ENCODE data around the gene HEATR3.
A peak's percentile ranks its signal among the peaks of the same experiment; 100 is the strongest.

The HEATR3 gene

DNA sequence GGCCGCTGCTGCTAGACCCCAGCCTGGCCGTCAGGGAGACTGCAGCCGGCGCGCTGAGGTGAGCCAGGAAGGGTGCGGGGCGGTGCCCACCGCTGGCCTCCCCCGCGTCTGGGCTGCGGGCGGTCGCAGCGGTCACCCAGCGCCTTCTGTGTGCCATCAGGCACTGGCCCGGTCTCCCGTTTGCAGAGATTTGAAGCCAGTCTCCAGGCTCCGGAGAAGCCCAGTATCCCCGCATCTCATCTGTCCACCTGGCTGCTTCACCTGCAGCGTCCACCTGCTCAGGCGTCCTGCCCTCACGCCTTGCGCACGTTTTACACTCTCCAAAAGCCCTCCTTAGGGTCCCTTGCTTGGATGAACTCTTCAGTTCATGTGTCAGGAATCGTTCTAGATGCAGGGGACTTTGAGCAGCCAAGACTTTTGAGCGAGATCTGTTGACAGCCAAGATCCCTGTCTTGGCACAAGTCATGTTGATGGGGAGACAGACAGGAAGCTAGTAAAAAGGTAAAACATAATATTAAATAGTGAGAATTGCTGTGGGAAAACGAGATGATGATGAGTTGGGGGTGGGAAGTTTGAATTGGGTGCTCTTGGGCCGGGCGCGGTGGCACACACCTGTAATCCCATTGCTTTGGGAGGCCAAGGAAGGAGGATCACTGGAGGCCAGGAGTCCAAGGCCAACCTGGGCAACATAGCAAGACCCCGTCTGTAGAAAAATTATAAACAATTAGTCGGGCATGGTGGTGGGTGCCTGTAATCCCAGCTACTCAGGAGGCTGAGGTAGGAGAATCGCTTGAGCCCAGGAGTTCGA lies 916 bp downstream of the HEATR3 start:
- Histone ChIP-seq H3K27me3 (replicated peaks) (no peaks in the 10 kb centered on the region), H3K4me3 (ENCODE audit: low read depth, low read length) (peak overlapping the region; percentile 91), H3K27ac (peak overlapping the region; percentile 73), H3K36me3 (replicated peaks) (peaks cover 16% of the 10 kb centered on the region)
- DNase-seq = no peak
- in situ Hi-C loops (cut with HindIII; ENCODE audit: low pct_ligation_motif_present, low sequenced_read_pairs) = no loop called here
- TF ChIP-seq, protein P1, sequence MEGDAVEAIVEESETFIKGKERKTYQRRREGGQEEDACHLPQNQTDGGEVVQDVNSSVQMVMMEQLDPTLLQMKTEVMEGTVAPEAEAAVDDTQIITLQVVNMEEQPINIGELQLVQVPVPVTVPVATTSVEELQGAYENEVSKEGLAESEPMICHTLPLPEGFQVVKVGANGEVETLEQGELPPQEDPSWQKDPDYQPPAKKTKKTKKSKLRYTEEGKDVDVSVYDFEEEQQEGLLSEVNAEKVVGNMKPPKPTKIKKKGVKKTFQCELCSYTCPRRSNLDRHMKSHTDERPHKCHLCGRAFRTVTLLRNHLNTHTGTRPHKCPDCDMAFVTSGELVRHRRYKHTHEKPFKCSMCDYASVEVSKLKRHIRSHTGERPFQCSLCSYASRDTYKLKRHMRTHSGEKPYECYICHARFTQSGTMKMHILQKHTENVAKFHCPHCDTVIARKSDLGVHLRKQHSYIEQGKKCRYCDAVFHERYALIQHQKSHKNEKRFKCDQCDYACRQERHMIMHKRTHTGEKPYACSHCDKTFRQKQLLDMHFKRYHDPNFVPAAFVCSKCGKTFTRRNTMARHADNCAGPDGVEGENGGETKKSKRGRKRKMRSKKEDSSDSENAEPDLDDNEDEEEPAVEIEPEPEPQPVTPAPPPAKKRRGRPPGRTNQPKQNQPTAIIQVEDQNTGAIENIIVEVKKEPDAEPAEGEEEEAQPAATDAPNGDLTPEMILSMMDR (IDR thresholded peaks at IDR 0.05; ENCODE audit: low read depth, low read length, missing control alignments) = no peak

DNA sequence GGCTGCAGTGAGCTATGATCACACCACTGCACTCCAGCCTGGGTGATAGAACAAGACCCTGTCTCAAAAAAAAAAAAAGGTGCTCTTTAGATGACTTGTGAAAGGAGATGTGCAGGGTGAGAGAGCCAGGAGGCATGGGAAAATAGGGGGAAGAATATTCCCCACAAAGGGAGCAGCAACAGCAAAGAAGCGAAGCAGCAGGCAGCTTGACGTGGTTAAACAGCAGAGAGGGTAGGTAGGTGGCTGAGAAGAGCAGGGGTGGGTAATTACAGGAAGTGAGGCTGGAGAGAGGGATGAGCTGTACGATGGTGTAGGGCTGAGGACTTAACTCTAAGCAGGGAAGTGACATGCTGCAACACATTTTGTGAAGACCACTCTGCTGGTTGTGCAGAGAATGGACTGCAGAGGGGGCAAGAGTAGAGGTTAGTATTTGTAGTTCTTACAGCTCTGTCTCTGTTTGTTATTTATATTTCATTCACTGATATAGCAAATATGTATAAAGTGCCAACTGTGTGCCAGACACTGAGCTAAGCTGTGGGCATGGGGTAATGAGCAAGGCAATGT lies 1.6 kb downstream of the HEATR3 start:
- in situ Hi-C loops (cut with HindIII; ENCODE audit: low pct_ligation_motif_present, low sequenced_read_pairs) = no loop called here
- peak overlapping the region; percentile 91 for H3K4me3 ChIP-seq (ENCODE audit: low read depth, low read length)
- H3K27me3 ChIP-seq (replicated peaks) = no peaks in the 10 kb centered on the region
- DNase-seq = peak; percentile 60
- H3K27ac ChIP-seq = peak overlapping the region; percentile 38
- TF ChIP-seq, protein P1 (IDR thresholded peaks at IDR 0.05; ENCODE audit: low read depth, low read length, missing control alignments) = peak; percentile 77
- H3K36me3 ChIP-seq (replicated peaks) = peaks cover 16% of the 10 kb centered on the region

DNA sequence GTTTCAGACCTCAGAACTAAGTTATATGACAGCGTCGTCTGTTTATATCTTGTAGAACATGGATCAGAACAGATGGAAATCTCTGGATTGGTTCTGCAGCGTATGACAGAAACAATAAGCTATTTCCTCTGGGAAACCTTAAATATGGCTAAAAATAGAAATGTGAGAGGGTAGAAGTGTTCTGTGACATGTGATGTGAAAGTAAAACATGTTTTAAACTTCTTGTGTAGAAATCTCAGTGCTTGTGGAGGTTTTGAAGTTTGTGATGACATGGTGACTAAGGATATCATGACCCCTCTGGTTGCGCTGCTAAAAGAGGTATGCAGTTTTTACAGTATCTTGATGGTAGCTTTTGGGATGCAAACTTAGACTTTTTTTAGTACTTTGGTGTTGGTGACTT lies 2.8 kb downstream of the HEATR3 start:
- Histone ChIP-seq H3K27ac (peak overlapping the region; percentile 38), H3K4me3 (ENCODE audit: low read depth, low read length) (no peak overlapping the region), H3K36me3 (replicated peaks) (peaks cover 16% of the 10 kb centered on the region), H3K27me3 (replicated peaks) (no peaks in the 10 kb centered on the region)
- TF ChIP-seq, protein P1 (IDR thresholded peaks at IDR 0.05; ENCODE audit: low read depth, low read length, missing control alignments) = no peak
- DNase-seq = peak; percentile 62
- in situ Hi-C loops (cut with HindIII; ENCODE audit: low pct_ligation_motif_present, low sequenced_read_pairs) = no loop called here

DNA sequence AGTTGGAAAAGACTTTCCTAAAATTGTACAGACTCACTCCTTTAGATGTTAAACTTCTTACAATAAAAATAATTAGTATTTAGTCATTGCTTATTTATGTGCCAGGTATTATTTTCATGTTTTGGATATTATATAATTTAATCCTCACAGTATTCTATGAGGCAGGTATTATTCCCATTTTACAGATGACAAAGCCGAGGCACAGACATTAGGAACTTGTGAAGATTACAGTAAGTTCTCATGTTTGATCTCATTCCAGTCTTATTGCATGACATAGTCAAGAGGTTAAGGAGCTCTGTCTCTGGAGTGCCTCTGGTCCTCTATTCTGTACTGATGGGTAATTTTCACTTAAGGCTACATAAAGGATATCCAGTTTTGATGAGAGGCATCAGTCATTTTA lies 3.3 kb downstream of the HEATR3 start:
- Histone ChIP-seq H3K4me3 (ENCODE audit: low read depth, low read length) (no peak overlapping the region), H3K36me3 (replicated peaks) (peaks cover 16% of the 10 kb centered on the region), H3K27me3 (replicated peaks) (no peaks in the 10 kb centered on the region), H3K27ac (no peak overlapping the region)
- DNase-seq = no peak
- in situ Hi-C loops (cut with HindIII; ENCODE audit: low pct_ligation_motif_present, low sequenced_read_pairs) = no loop called here
- TF ChIP-seq, protein P1 (IDR thresholded peaks at IDR 0.05; ENCODE audit: low read depth, low read length, missing control alignments) = no peak

DNA sequence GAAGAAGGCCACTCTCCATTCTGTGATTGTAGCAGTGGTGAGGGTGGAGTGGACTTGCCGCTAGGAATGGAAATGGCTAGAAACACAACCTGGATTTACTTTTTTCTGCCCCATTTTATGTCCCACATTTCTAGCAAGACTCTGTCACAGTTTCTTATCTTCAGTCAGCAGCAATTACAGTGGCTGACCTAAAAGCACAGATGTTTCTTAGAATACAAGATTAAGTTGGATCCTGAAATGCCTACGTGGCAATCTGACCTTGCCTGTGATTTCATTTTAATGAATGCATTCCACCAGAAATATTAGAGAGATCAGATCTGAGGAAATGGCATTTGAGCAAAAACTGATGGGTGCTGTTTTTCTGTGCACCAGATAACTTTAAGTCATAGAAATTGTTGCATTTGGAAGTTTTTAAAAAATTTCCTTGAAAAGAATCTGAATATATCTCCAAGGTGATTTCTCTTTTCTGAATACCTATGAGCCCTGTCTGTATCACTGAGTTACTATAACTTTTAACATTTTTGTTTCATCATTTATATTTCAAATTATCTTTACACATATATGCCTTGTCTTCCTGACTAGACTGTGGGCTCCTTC lies 5.4 kb downstream of the HEATR3 start:
- H3K4me3 ChIP-seq (ENCODE audit: low read depth, low read length) = no peak overlapping the region
- in situ Hi-C loops (cut with HindIII; ENCODE audit: low pct_ligation_motif_present, low sequenced_read_pairs) = no loop called here
- H3K27ac ChIP-seq = no peak overlapping the region
- H3K36me3 ChIP-seq (replicated peaks) = peaks cover 18% of the 10 kb centered on the region
- no peak for DNase-seq
- H3K27me3 ChIP-seq (replicated peaks) = no peaks in the 10 kb centered on the region
- TF ChIP-seq, protein P1 (IDR thresholded peaks at IDR 0.05; ENCODE audit: low read depth, low read length, missing control alignments) = no peak

All from brain microvascular endothelial cell (primary cell).